ENCODE results near the gene RAE1. TPM values are rescaled to one million over a fixed set of nuclear protein-coding genes. Genes with fewer than 3 reads are reported as not detected.

RAE1 gene
- polyA plus RNA-seq, 3 donors: 9.2 to 17.5 (median 12.3) TPM

GRCh38 chr20:57381596-57382503 lies 30.8 kb downstream of the RAE1 start:
- WGBS, 3 donors: 47 to 50% (median 48%) methylated on average over 20 of the region's 20 CpGs
- no peak overlapping the region for H3K27ac ChIP-seq (ENCODE audit: low read depth, low read length)

DNA sequence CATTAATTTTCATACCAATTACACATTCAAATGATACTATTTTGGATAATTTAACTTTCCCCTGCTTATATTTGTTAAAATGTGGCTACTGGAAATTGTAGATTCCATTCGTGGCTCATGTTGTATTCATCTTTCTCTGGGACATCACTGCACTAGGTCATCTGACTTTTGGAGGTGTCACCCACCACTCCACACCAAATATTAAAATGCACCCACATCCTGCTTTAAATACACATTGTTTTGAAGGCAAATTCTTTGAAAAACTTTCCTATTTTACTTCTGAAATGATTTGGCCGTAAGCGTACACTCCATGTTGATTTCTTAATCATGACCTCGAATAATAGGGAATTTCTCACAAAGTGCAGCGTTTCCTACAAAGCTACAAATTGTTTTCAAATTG lies 31.5 kb downstream of the RAE1 start:
- no peak overlapping the region for H3K27ac ChIP-seq (ENCODE audit: low read depth, low read length)
- 88 to 90% (median 89%) methylated on average over 5 of the region's 5 CpGs for WGBS, 3 donors

DNA sequence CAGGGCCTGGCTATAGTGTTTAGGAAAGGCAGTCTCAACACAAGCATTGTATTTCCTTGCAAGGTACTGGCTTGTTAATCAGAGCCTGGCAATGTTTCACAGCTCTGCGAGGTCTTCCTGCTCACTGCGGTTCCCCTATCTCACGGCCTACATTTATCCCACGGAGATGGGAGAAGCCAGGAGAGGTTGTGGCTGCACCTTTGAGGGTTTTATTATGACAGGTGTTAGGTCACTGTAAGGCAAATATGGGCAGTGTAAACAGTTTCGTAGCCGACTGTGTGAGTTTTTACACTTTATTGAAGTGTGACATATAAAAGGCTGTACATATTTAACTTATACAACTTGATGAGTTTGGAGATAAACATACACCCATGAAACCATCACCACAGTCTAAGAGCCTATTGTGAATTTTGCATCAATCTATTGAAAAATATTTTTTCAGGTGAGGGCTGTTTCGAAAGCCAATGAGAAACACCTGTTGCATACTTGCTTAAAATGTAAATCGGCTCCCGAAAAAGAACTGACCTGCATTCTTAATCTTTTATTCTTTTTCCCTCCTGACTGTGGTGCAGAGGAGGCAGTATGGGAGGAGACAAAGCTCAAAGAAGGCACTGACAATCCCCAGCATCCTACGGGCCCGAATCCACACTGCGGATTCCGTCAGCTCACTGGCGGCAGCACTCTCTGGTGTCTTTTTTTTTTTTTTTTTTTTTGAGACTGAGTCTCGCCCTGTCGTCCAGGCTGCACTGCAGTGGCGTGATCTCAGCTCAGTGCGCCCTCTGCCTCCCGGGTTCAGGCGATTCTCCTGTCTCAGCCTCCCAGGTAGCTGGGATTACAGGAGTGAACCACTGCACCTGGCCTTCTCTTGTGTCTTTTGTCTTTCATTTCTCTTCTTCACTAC lies 32.6 kb downstream of the RAE1 start:
- no peak overlapping the region for H3K27ac ChIP-seq (ENCODE audit: low read depth, low read length)
- 81 to 91% (median 85%) methylated on average over 20 of the region's 20 CpGs for WGBS, 3 donors

DNA sequence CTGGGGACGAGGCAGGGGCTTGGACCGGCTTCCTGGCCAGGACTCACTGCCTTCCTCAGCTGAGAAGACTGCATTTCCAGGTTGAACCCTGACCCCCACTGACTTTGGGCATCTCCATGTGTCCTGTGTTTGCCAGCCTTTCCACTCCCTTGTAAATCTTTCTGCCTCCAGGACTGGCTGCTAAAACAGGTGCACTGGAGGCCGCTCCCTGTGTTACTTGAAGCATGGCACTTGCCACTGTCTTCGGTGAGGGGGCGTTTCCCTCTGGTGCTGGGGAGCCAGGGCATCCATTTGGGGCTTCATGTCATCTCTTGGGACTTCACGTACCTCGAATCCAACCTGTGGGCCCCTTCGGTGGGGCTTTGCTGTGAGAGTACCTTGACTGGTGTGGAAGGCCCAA lies 33.4 kb downstream of the RAE1 start:
- 91 to 92% (median 92%) methylated on average over 8 of the region's 8 CpGs for WGBS, 3 donors
- no peak overlapping the region for H3K27ac ChIP-seq (ENCODE audit: low read depth, low read length)

DNA sequence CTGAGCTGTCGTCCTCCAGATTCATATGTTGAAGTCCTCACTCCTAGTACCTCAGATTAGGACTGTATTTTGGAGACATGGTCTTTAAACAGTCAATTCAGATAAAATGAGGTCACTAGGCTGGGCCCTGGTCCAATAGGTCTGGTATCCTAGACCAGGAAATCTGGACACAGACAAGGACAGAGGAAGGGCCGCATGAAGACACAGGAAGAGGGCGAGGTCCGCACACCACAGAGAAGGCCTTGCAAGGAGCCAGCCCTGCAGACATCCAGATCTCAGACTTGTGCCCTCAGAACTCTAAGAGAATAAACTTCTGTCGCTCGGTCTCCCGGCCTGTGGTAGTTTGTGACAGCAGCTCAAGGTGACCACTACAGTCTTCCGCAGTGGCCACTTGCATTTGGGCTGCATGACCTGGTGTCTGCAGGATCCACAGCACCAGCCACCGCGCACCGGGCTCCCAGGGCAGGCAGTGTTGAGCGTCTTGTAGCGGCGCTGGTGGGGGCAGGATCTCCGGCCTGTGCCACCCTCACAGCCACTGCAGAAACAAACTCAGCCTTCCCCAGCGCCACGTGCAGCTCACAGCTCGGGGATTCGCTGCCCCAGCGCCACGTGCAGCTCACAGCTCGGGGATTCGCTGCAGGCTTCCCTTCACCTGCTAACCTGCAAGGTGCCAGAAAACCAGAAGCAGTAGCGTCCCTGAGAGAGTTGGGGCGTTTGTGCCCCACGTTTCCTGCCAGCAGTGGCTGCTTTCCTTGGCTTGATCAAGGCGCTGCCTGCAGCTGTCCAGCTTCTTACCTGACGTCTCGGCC lies 34.1 kb downstream of the RAE1 start:
- WGBS, 3 donors: 80 to 87% (median 83%) methylated on average over 29 of the region's 29 CpGs

GRCh38 chr20:57385940-57386339 lies 34.9 kb downstream of the RAE1 start:
- WGBS, 3 donors: 95 to 99% (median 97%) methylated on average over 6 of the region's 6 CpGs
- no peak overlapping the region for H3K27ac ChIP-seq (ENCODE audit: low read depth, low read length)

More for the DNA sequence above, 34.1 kb downstream of the RAE1 start:
- H3K27ac ChIP-seq (ENCODE audit: low read depth, low read length): no peak overlapping the region

DNA sequence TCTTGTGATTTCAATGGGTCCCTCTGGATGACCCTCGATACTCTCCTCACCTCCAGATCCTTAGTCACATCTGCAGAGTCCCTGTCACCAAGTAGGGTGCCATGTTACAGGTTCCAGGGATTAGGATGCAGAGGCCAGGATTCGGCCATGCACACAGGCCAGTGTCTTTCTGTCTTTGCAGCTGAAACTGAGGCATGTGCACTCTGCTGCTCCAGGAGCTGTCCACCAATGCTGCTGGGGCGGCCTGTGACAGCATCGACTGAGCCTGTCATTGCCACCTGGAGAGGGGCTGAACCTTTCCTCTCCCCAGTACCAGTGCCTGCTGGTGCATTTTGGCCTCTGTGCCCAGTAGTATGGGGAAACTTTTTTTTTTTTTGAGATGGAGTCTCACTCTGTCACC lies 35.7 kb downstream of the RAE1 start:
- 90 to 99% (median 98%) methylated on average over 4 of the region's 4 CpGs for WGBS, 3 donors
- H3K27ac ChIP-seq (ENCODE audit: low read depth, low read length): no peak overlapping the region

DNA sequence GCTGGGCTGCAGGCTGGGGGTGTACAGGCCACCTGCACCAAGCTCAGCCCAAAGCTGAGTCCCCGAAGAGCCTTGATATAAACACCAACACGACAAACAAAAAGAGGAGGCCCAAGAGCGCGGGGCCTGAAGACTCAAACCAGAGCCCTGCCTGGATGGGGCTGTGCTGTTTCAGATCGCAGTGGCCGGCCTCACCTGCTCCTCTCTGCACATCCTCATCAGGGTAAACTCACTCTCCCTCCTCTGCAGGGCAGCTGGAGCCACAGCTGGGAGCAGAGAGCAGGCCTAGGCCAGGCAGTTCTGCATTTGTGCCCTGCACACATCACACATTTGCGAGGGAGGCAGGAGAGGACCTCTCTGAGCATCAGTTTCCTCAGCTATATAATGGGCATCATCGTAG lies 36.4 kb downstream of the RAE1 start:
- 93 to 96% (median 94%) methylated on average over 8 of the region's 8 CpGs for WGBS, 3 donors
- H3K27ac ChIP-seq (ENCODE audit: low read depth, low read length): no peak overlapping the region

- H3K27ac ChIP-seq (ENCODE audit: low read depth, low read length): no peak overlapping the region
- WGBS, 3 donors: 68 to 85% (median 84%) methylated on average over 7 of the region's 7 CpGs
Observed at GRCh38 chr20:57387945-57388371, 36.9 kb downstream of the RAE1 start.

DNA sequence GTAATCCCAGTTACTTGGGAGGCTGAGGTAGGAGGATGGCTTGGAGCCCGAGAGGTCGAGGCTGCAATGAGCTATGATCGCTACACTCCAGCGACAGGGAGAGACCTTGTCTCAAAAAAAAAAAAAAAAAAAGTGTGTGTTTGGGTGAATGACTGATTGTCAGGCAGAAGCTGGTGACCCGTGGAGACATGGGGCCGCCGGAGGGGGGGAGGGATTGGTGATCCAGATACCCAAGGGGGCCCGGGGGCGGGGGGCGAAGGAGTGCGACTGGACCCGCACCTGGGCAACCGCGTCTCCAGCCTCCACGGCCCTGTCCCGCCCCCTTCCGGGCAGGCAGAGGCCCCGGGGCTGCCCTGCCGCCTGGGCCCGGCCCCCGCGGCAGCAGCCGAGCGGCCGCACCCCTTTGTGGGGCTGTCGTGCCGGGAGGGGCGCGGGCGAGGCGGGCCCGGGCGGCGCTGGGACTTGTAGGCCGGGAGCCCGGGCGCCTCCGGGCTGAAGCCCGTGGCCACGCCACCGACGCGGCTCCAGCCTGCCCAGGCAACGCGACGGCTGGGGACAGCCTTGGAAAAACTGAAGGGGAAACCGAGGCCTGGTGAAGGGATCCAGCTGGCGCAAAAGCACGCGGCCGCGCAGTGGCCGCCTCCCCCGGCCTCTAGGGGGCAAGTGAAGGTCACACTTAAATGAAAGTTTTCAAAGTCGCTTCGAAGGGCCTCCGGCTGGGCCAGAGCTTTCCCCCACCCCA lies 38.1 kb downstream of the RAE1 start:
- WGBS, 3 donors: 2 to 8% (median 6%) methylated on average over 40 to 57 of the region's 57 CpGs
- H3K27ac ChIP-seq (ENCODE audit: low read depth, low read length): no peak overlapping the region

- H3K27ac ChIP-seq (ENCODE audit: low read depth, low read length): no peak overlapping the region
- WGBS, 3 donors: 24 to 57% (median 33%) methylated on average over 51 to 52 of the region's 52 CpGs
Observed at GRCh38 chr20:57389695-57390603, 38.9 kb downstream of the RAE1 start.

- no peak within 1 kb of the TSS for H3K27ac ChIP-seq (ENCODE audit: low read depth, low read length)
- 23 to 39% (median 24%) methylated on average over 52 to 78 of the region's 78 CpGs for WGBS, 3 donors
Observed at GRCh38 chr20:57390604-57391438, 39.8 kb downstream of the RAE1 start, which contains the start of gene RBM38. Gene RBM38 (plus strand): TSS chr20:57391396. CDS start chr20:57391582, 186 bp downstream.

GRCh38 chr20:57391439-57392301 lies 40.6 kb downstream of the RAE1 start:
- H3K27ac ChIP-seq (ENCODE audit: low read depth, low read length): no peak overlapping the region
- 2 to 4% (median 2%) methylated on average over 54 to 95 of the region's 98 CpGs for WGBS, 3 donors

- 50 to 60% (median 51%) methylated on average over 31 to 33 of the region's 33 CpGs for WGBS, 3 donors
- H3K27ac ChIP-seq (ENCODE audit: low read depth, low read length): no peak overlapping the region
Observed at GRCh38 chr20:57392512-57393271, 41.6 kb downstream of the RAE1 start.
